Measurements from ENCODE around the gene ARHGAP15. TPM values are rescaled to one million over a fixed set of nuclear protein-coding genes. Genes with fewer than 3 reads are reported as not detected.

Gene ARHGAP15
- total and polyA plus RNA-seq, 5 experiments from 2014 or later = 130 to 299 (median 217) TPM

DNA sequence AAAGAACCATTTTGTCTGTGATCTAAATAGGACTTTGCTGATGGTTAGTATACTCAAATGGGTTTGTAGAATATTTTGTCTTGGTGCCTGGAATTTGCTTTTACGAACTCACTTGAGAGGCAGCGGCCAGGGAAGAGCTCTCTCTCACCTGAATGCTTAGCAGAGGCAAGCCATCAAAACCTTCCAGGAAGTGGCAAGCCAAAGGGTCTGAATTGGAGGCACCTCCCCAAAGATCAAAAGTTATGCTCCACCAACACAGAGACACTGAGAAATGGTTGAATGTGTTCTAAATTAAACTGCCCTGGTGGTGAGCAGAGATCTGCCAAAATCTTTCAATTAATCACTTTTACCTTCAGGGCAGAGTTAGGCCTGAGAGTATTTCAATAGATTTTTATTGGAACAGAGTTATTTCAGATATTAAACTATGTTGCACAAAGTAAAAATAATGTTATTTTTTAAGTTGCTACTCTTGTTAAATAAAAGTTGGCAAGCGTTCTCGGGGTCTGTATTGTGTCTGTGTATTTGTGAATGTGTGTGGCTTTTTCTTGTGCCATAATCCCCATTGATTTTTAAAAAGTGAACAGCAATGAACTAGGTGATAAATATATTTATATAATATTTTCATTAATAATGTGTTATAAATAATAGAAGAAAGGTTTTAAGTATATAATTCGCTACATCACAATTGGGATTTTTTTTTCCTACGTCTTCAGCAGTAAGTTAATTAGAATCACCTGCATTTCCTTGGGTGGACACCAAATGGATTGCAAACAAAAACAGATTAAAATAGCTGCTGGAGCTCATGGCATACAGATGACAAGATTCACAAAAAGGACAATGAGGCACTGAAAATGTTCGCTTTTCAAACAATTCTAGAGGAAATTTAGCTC lies 416.1 kb downstream of the ARHGAP15 start:
- Mint-ChIP-seq H3K4me3 (peak overlapping the region; percentile 8 to 84 (median 48)), H3K9me3 (peaks cover 0 to 12% (median 9%) of the 10 kb centered on the region in 9 donors), H3K36me3 (peaks cover 6 to 50% (median 36%) of the 10 kb centered on the region in 3 donors), H3K4me1 (peaks cover 24 to 47% (median 39%) of the 10 kb centered on the region in 4 donors), H3K27me3 (no peaks in the 10 kb centered on the region), H3K27ac (peak overlapping the region in 8 of 10 donors; percentile 7 to 88 (median 46))
- DNase-seq (peak in 5 of 10 donors; percentile 13 to 54 (median 28)), ATAC-seq (peak; percentile 93 to 97)
- POLR2A ChIA-PET = interaction anchor here (0.6 kb wide), 1 partner anchor 390 kb away, joined by 3 read pairs; no protein-coding TSS in a partner anchor

- Mint-ChIP-seq H3K4me1 (peaks cover 21 to 43% (median 36%) of the 10 kb centered on the region in 4 donors), H3K27ac (peak overlapping the region in 3 of 10 donors; percentile 29 to 40 (median 31)), H3K36me3 (peaks cover 3 to 48% (median 33%) of the 10 kb centered on the region in 3 donors), H3K27me3 (no peaks in the 10 kb centered on the region), H3K9me3 (peaks cover 0 to 6% (median 4%) of the 10 kb centered on the region in 9 donors), H3K4me3 (peak overlapping the region in 1 of 10 donors; percentile 30)
- ATAC-seq (no peak), DNase-seq (no peak)
- POLR2A ChIA-PET = no interaction called here
Measured at GRCh38 chr2:143545949-143546255, 416.7 kb downstream of the ARHGAP15 start.

DNA sequence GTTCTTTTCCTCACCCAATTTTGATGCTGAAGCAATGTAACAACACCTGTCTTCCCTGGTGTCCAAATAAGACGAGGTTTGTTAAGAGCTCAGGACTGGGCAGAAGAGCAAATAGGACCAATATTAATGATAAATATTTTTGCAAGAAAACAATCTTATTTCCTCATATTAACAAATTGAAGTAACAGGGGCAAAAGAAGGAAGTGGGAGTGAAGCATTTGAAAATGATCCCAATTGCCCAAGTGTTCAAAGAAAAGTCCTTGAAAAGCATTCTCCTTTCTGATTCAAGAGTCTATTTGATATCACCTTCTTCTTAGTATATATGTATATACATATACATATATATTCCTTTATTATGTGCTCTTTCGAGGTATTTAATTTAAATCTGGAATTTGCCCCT lies 418.8 kb downstream of the ARHGAP15 start:
- DNase-seq (no peak), ATAC-seq (no peak)
- no peak overlapping the region for H3K4me3 Mint-ChIP-seq
- H3K27me3 Mint-ChIP-seq = no peaks in the 10 kb centered on the region
- no peaks in the 10 kb centered on the region for H3K9me3 Mint-ChIP-seq
- H3K36me3 Mint-ChIP-seq = peaks cover 0 to 45% (median 22%) of the 10 kb centered on the region in 3 donors
- H3K27ac Mint-ChIP-seq = no peak overlapping the region
- POLR2A ChIA-PET = no interaction called here
- H3K4me1 Mint-ChIP-seq = peaks cover 19 to 34% (median 29%) of the 10 kb centered on the region in 4 donors

- no peak for ATAC-seq
- peak overlapping the region in 1 of 10 donors; percentile 40 for H3K27ac Mint-ChIP-seq
Measured at GRCh38 chr2:143550500-143550899, 421.3 kb downstream of the ARHGAP15 start.

GRCh38 chr2:143551971-143552650 lies 422.9 kb downstream of the ARHGAP15 start:
- Mint-ChIP-seq H3K4me3 (no peak overlapping the region), H3K4me1 (peaks cover 2 to 6% (median 3%) of the 10 kb centered on the region in 4 donors), H3K27ac (no peak overlapping the region), H3K9me3 (no peaks in the 10 kb centered on the region), H3K36me3 (peaks cover 11 to 53% (median 32%) of the 10 kb centered on the region in 3 donors), H3K27me3 (no peaks in the 10 kb centered on the region)
- DNase-seq (no peak), ATAC-seq (no peak)
- POLR2A ChIA-PET = interaction anchor here (0.5 kb wide), 1 partner anchor 91 kb away, joined by 5 read pairs; no protein-coding TSS in a partner anchor

More at GRCh38 chr2:143550500-143550899, 421.3 kb downstream of the ARHGAP15 start:
- POLR2A ChIA-PET = no interaction called here
- H3K36me3 Mint-ChIP-seq = peaks cover 0 to 45% (median 24%) of the 10 kb centered on the region in 3 donors
- H3K9me3 Mint-ChIP-seq = no peaks in the 10 kb centered on the region
- no peak overlapping the region for H3K4me3 Mint-ChIP-seq
- peaks cover 6 to 14% (median 9%) of the 10 kb centered on the region in 4 donors for H3K4me1 Mint-ChIP-seq
- no peak for DNase-seq
- no peaks in the 10 kb centered on the region for H3K27me3 Mint-ChIP-seq

GRCh38 chr2:143553261-143553660 lies 424.0 kb downstream of the ARHGAP15 start:
- peaks cover 19 to 57% (median 39%) of the 10 kb centered on the region in 3 donors for H3K36me3 Mint-ChIP-seq
- POLR2A ChIA-PET = no interaction called here
- no peak for ATAC-seq
- H3K4me3 Mint-ChIP-seq = no peak overlapping the region
- H3K9me3 Mint-ChIP-seq = no peaks in the 10 kb centered on the region
- peak overlapping the region in 2 of 10 donors; percentile 19 to 59 for H3K27ac Mint-ChIP-seq
- no peak for DNase-seq
- H3K4me1 Mint-ChIP-seq = peaks cover 2 to 8% (median 4%) of the 10 kb centered on the region in 4 donors
- no peaks in the 10 kb centered on the region for H3K27me3 Mint-ChIP-seq

GRCh38 chr2:143558665-143559064 lies 429.4 kb downstream of the ARHGAP15 start:
- H3K4me3 Mint-ChIP-seq = no peak overlapping the region
- POLR2A ChIA-PET = no interaction called here

GRCh38 chr2:143559147-143559546 lies 429.9 kb downstream of the ARHGAP15 start:
- no peak for DNase-seq
- Mint-ChIP-seq H3K9me3 (no peaks in the 10 kb centered on the region), H3K4me3 (no peak overlapping the region), H3K36me3 (peaks cover 44 to 86% (median 62%) of the 10 kb centered on the region in 3 donors), H3K27me3 (no peaks in the 10 kb centered on the region), H3K4me1 (peaks cover 0 to 14% (median 10%) of the 10 kb centered on the region in 4 donors), H3K27ac (peak overlapping the region in 3 of 10 donors; percentile 8 to 71 (median 44))
- POLR2A ChIA-PET = no interaction called here
- ATAC-seq = no peak

More at GRCh38 chr2:143558665-143559064, 429.4 kb downstream of the ARHGAP15 start:
- H3K9me3 Mint-ChIP-seq = no peaks in the 10 kb centered on the region
- ATAC-seq (no peak), DNase-seq (no peak)
- H3K4me1 Mint-ChIP-seq = peaks cover 0 to 14% (median 9%) of the 10 kb centered on the region in 4 donors
- peaks cover 40 to 81% (median 58%) of the 10 kb centered on the region in 3 donors for H3K36me3 Mint-ChIP-seq
- no peaks in the 10 kb centered on the region for H3K27me3 Mint-ChIP-seq
- H3K27ac Mint-ChIP-seq = peak overlapping the region in 3 of 10 donors; percentile 44 to 73 (median 71)

GRCh38 chr2:143560724-143561123 lies 431.5 kb downstream of the ARHGAP15 start:
- Mint-ChIP-seq H3K4me1 (peaks cover 0 to 14% (median 10%) of the 10 kb centered on the region in 4 donors), H3K4me3 (no peak overlapping the region), H3K27me3 (no peaks in the 10 kb centered on the region), H3K9me3 (no peaks in the 10 kb centered on the region), H3K36me3 (peaks cover 45 to 93% (median 70%) of the 10 kb centered on the region in 3 donors), H3K27ac (no peak overlapping the region)
- DNase-seq (no peak), ATAC-seq (no peak)
- POLR2A ChIA-PET = no interaction called here

DNA sequence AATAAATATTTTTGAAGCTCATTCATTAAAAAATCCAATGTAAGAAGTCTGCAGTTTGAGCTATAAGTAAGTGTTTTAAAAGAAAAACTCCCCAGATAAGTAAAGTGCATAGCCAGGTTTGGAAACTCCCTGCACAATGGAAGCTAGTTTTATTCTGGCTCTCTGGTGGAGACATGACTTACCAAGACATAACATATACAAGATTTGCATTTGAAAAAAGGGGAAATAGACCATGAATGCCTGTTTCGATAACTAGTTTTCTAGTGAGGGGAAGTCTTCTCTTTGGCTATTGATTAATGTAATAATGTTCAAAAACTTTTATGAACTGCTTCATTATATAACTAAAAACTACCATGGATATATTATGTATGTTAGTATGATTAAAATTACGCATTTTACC lies 435.2 kb downstream of the ARHGAP15 start:
- Mint-ChIP-seq H3K36me3 (peaks cover 25 to 91% (median 70%) of the 10 kb centered on the region in 3 donors), H3K27ac (no peak overlapping the region), H3K4me3 (no peak overlapping the region), H3K27me3 (no peaks in the 10 kb centered on the region), H3K4me1 (peaks cover 0 to 17% (median 9%) of the 10 kb centered on the region in 4 donors), H3K9me3 (peaks cover 0 to 3% (median 0%) of the 10 kb centered on the region in 9 donors)
- ATAC-seq = no peak
- DNase-seq = no peak
- POLR2A ChIA-PET = no interaction called here

- H3K4me1 Mint-ChIP-seq = peaks cover 4 to 33% (median 18%) of the 10 kb centered on the region in 4 donors
- peaks cover 0 to 3% (median 0%) of the 10 kb centered on the region in 9 donors for H3K9me3 Mint-ChIP-seq
- no peaks in the 10 kb centered on the region for H3K27me3 Mint-ChIP-seq
- peak overlapping the region in 7 of 10 donors; percentile 9 to 64 (median 46) for H3K27ac Mint-ChIP-seq
- H3K4me3 Mint-ChIP-seq = no peak overlapping the region
- POLR2A ChIA-PET = no interaction called here
- peaks cover 13 to 72% (median 48%) of the 10 kb centered on the region in 3 donors for H3K36me3 Mint-ChIP-seq
- ATAC-seq = no peak
- DNase-seq = no peak
Measured at GRCh38 chr2:143571747-143572146, 442.5 kb downstream of the ARHGAP15 start.

DNA sequence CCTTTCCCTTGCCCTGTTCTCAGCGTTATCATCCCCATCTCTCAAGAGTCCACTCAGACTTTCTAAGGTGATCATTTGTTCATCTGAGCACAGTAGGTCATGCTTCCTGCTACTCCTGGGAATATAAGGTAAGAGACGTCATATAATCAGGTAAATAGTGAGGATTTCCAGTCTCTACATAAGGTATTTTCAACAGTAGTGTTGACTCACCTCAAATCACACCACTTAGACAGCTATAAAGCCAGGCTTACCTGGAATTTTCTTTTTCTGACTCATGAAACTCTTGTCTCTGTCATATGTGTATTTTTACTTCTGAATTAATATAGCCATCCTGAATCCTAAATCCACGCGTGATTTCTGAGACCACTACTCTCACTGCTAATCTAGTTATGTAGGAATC lies 443.2 kb downstream of the ARHGAP15 start:
- no peaks in the 10 kb centered on the region for H3K9me3 Mint-ChIP-seq
- H3K27ac Mint-ChIP-seq = peak overlapping the region in 5 of 10 donors; percentile 4 to 58 (median 17)
- POLR2A ChIA-PET = no interaction called here

More for the DNA sequence above, 443.2 kb downstream of the ARHGAP15 start:
- Mint-ChIP-seq H3K36me3 (peaks cover 9 to 70% (median 41%) of the 10 kb centered on the region in 3 donors), H3K4me1 (peaks cover 4 to 33% (median 17%) of the 10 kb centered on the region in 4 donors), H3K4me3 (no peak overlapping the region), H3K27me3 (no peaks in the 10 kb centered on the region)
- ATAC-seq (no peak), DNase-seq (no peak)

Measured in naive thymus-derived CD8-positive, alpha-beta T cell (primary cell).